Measurements from ENCODE around the gene SLC25A21.

SLC25A21 gene

GRCh38 chr14:37060496-37061260 lies 111.7 kb downstream of the SLC25A21 start:
- TF ChIP-seq CTCF (IDR thresholded peaks at IDR 0.05; ENCODE audit: extremely low read depth, missing control alignments), result no peak
- DNase-seq (ENCODE audit: low spot score), result no peak

- no peak for TF ChIP-seq CTCF (IDR thresholded peaks at IDR 0.05; ENCODE audit: extremely low read depth, missing control alignments)
- no peak for DNase-seq (ENCODE audit: low spot score)
Measured at GRCh38 chr14:37057776-37058175, 114.6 kb downstream of the SLC25A21 start.

- no peak for TF ChIP-seq CTCF (IDR thresholded peaks at IDR 0.05; ENCODE audit: extremely low read depth, missing control alignments)
- DNase-seq (ENCODE audit: low spot score), result no peak
Measured at GRCh38 chr14:37056473-37056872, 115.9 kb downstream of the SLC25A21 start.

- no peak for DNase-seq (ENCODE audit: low spot score)
- no peak for TF ChIP-seq CTCF (IDR thresholded peaks at IDR 0.05; ENCODE audit: extremely low read depth, missing control alignments)
Measured at GRCh38 chr14:37054869-37055268, 117.5 kb downstream of the SLC25A21 start.

GRCh38 chr14:37054144-37054543 lies 118.3 kb downstream of the SLC25A21 start:
- no peak for DNase-seq (ENCODE audit: low spot score)
- no peak for TF ChIP-seq CTCF (IDR thresholded peaks at IDR 0.05; ENCODE audit: extremely low read depth, missing control alignments)

GRCh38 chr14:37051680-37052079 lies 120.7 kb downstream of the SLC25A21 start:
- TF ChIP-seq CTCF (IDR thresholded peaks at IDR 0.05; ENCODE audit: extremely low read depth, missing control alignments), result no peak
- no peak for DNase-seq (ENCODE audit: low spot score)

- no peak for DNase-seq (ENCODE audit: low spot score)
- no peak for TF ChIP-seq CTCF (IDR thresholded peaks at IDR 0.05; ENCODE audit: extremely low read depth, missing control alignments)
Measured at GRCh38 chr14:37051153-37051552, 121.3 kb downstream of the SLC25A21 start.

Measured in GM20000 (cell line).